ENCODE measurements around the gene NDUFS7.

DNA sequence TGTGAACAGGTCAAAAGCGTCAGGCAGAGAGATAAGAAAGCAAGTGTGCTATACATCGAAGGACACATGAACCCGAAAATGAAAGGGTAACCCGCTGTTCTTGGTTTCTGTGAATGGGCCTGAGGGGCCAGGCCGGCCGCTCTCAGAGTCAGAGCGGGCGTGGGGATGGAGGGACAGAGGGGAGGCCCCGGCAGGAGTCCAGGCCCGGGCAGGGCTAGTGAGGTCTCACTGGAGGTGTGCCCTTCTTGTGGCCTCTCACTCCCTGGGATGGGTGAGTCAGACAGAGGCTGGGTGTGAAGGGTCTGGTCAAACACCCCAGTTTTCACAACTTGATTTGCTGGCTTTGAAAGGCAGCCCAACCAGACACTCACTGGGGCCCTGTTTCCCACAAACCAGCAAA, 17.4 kb upstream of the NDUFS7 start:
- TF ChIP-seq, protein P1, sequence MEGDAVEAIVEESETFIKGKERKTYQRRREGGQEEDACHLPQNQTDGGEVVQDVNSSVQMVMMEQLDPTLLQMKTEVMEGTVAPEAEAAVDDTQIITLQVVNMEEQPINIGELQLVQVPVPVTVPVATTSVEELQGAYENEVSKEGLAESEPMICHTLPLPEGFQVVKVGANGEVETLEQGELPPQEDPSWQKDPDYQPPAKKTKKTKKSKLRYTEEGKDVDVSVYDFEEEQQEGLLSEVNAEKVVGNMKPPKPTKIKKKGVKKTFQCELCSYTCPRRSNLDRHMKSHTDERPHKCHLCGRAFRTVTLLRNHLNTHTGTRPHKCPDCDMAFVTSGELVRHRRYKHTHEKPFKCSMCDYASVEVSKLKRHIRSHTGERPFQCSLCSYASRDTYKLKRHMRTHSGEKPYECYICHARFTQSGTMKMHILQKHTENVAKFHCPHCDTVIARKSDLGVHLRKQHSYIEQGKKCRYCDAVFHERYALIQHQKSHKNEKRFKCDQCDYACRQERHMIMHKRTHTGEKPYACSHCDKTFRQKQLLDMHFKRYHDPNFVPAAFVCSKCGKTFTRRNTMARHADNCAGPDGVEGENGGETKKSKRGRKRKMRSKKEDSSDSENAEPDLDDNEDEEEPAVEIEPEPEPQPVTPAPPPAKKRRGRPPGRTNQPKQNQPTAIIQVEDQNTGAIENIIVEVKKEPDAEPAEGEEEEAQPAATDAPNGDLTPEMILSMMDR (IDR thresholded peaks at IDR 0.05), result no peak
- no peak for TF ChIP-seq ZFX (IDR thresholded peaks at IDR 0.05; ENCODE audit: borderline replicate concordance)

Measured in 22Rv1 (cell line).